ENCODE results near the gene ADCY4. TPM values are rescaled to one million over a fixed set of nuclear protein-coding genes. Genes with fewer than 3 reads are reported as not detected.

ADCY4 gene
- total and polyA plus RNA-seq, 2 of the 13 experiments (the other 11 are each of a cell fraction or from before 2014, with no cell fraction given): 0.03 TPM; not detected in 1

DNA sequence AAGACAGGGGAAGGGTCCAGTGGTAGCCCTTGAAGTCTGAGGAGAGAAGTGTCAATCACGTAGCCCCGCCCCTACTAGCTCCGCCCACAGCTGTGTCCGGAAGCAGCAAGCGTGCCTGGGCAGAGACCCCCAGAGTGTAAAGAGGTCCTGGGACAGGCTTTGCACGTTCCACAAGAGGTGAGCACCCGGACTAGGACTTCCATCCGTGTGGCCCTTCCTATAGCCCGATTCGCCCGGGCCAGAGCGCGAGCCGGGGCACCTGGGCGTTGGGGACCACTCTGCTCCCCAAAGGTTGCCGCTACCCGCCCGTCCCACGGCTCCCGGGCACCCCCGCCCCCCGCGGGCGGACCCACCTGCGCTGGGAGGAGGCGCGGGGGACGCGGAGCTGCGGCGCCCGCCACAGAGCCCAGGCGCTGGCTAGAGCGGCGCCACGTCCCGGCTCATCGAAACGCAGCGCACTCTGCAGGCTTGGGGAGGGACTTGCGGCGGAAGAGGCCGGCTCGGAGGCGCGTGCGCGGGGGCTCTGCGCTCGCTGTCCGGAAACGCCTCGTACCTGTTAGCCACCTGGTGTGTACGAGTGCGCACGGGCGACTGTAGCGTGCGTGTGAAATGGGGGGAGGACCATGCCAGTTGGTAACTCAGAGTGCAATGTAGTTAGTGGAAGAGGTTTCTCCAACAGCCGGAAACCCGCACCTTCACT lies 63.6 kb downstream of the ADCY4 start, which contains the start of gene RABGGTA (continued):
- TF ChIP-seq ARID4A (CRISPR knock-in tag; IDR thresholded peaks at IDR 0.05; ENCODE audit: borderline replicate concordance) (peak; percentile 100), KDM3A (CRISPR knock-in tag; IDR thresholded peaks at IDR 0.05; ENCODE audit: low read depth) (peak; percentile 100), ZBTB42 (CRISPR knock-in tag; IDR thresholded peaks at IDR 0.05) (peak; percentile 88; the same call in 1 of the 2 replicates), CREB3 (CRISPR knock-in tag; IDR thresholded peaks at IDR 0.05) (peak; percentile 99), EHMT2 (IDR thresholded peaks at IDR 0.05; ENCODE audit: borderline replicate concordance, low read depth, low read length) (no peak), MXD4 (CRISPR knock-in tag; IDR thresholded peaks at IDR 0.05) (peak; percentile 100), STAT6 (CRISPR knock-in tag; IDR thresholded peaks at IDR 0.05; ENCODE audit: borderline replicate concordance) (peak; percentile 85; the same call in 1 of the 2 replicates), ZNF335 (CRISPR knock-in tag; IDR thresholded peaks at IDR 0.05) (peak; percentile 96), NR2F2 (IDR thresholded peaks at IDR 0.05; ENCODE audit: borderline replicate concordance, low read depth) (no peak), HNF4G (IDR thresholded peaks at IDR 0.05; ENCODE audit: borderline replicate concordance, low read depth, low read length) (peak; percentile 40; the same call in 1 of the 2 replicates), HNF4G (CRISPR knock-in tag; IDR thresholded peaks at IDR 0.05; ENCODE audit: borderline replicate concordance, low read depth) (peak; percentile 89; the same call in 1 of the 2 replicates), GPBP1L1 (CRISPR knock-in tag; IDR thresholded peaks at IDR 0.05) (no peak)
- TF ChIP-seq, protein P1, sequence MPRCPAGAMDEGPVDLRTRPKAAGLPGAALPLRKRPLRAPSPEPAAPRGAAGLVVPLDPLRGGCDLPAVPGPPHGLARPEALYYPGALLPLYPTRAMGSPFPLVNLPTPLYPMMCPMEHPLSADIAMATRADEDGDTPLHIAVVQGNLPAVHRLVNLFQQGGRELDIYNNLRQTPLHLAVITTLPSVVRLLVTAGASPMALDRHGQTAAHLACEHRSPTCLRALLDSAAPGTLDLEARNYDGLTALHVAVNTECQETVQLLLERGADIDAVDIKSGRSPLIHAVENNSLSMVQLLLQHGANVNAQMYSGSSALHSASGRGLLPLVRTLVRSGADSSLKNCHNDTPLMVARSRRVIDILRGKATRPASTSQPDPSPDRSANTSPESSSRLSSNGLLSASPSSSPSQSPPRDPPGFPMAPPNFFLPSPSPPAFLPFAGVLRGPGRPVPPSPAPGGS (CRISPR knock-in tag; IDR thresholded peaks at IDR 0.05): peak; percentile 100
- TF ChIP-seq, protein P2, sequence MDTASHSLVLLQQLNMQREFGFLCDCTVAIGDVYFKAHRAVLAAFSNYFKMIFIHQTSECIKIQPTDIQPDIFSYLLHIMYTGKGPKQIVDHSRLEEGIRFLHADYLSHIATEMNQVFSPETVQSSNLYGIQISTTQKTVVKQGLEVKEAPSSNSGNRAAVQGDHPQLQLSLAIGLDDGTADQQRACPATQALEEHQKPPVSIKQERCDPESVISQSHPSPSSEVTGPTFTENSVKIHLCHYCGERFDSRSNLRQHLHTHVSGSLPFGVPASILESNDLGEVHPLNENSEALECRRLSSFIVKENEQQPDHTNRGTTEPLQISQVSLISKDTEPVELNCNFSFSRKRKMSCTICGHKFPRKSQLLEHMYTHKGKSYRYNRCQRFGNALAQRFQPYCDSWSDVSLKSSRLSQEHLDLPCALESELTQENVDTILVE (CRISPR knock-in tag; IDR thresholded peaks at IDR 0.05): peak; percentile 98; the same call in 1 of the 2 replicates
- TF ChIP-seq, protein P3, sequence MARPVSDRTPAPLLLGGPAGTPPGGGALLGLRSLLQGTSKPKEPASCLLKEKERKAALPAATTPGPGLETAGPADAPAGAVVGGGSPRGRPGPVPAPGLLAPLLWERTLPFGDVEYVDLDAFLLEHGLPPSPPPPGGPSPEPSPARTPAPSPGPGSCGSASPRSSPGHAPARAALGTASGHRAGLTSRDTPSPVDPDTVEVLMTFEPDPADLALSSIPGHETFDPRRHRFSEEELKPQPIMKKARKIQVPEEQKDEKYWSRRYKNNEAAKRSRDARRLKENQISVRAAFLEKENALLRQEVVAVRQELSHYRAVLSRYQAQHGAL (CRISPR knock-in tag; IDR thresholded peaks at IDR 0.05; ENCODE audit: not compliant biosample characterization): peak; percentile 99

Data from HepG2 (cell line).